Peyer's patch (tissue), 4 donors: ENCODE measurements around the gene TMUB1. TPM values are rescaled to one million over a fixed set of nuclear protein-coding genes. Genes with fewer than 3 reads are reported as not detected.

Experiments
- DNase-seq, 3 donors: peaks; one replicate each; pipeline ENCODE4 v3.0.0-alpha.2; 2017 to 2019
- H3K27ac ChIP-seq, 4 donors: fragments of 200-600 bp; sonication (generic); one replicate each; pipeline ENCODE4 v1.5.1; 2016 to 2019
- H3K27me3 ChIP-seq, 2 donors: fragments of 200-600 bp; sonication (generic); one replicate each; pipeline ENCODE4 v1.5.1; 2019
- H3K36me3 ChIP-seq, 3 donors: fragments of 200-600 bp; sonication (generic); one replicate each; pipeline ENCODE4 v1.5.1; 2016 to 2019
- H3K4me1 ChIP-seq, 4 donors: fragments of 200-600 bp; sonication (generic); one replicate each; pipeline ENCODE4 v1.5.1; 2016 to 2019
- H3K4me3 ChIP-seq, 4 donors: fragments of 200-600 bp; sonication (generic); 1 replicate in 3 of 4; 2 replicates in 1 of 4; pipeline ENCODE4 v1.5.1; 2016 to 2019; ENCODE audit warnings: mild to moderate bottlenecking in 1 of 4
- H3K9me3 ChIP-seq, 4 donors: fragments of 200-600 bp; sonication (generic); one replicate each; pipeline ENCODE4 v1.5.1; 2016 to 2019; ENCODE audit warnings: mild to moderate bottlenecking in 1 of 4
- POLR2A ChIP-seq, 2 donors: fragments of 450-650 bp; IDR thresholded peaks; one replicate each; pipeline ENCODE4 v1.5.1; 2017; ENCODE audit warnings: antibody characterized with exemption in 2 of 2, mild to moderate bottlenecking in 2 of 2, moderate library complexity in 2 of 2
- total RNA-seq, 4 donors: library from RNA; depleted of rRNA; stranded (reverse); fragments of >200 nt; gene quantifications; one replicate each; pipeline ENCODE4 v1.1.0, GENCODE V29; 2016
- TF ChIP-seq, protein P1 (sequence below), 6 experiments: fragments of 450-650 bp in 4 of 6; fragments of 200-600 bp in 2 of 6; sonication (generic) in 1 of 6; IDR thresholded peaks; one replicate each; pipeline ENCODE4 v1.5.1; 2017 to 2019; ENCODE audit warnings: antibody characterized with exemption in 6 of 6, mild to moderate bottlenecking in 3 of 6, moderate library complexity in 1 of 6

TMUB1 gene
- total RNA-seq, 4 donors from 2014 or later = 38.0 to 113 (median 100) TPM

DNA sequence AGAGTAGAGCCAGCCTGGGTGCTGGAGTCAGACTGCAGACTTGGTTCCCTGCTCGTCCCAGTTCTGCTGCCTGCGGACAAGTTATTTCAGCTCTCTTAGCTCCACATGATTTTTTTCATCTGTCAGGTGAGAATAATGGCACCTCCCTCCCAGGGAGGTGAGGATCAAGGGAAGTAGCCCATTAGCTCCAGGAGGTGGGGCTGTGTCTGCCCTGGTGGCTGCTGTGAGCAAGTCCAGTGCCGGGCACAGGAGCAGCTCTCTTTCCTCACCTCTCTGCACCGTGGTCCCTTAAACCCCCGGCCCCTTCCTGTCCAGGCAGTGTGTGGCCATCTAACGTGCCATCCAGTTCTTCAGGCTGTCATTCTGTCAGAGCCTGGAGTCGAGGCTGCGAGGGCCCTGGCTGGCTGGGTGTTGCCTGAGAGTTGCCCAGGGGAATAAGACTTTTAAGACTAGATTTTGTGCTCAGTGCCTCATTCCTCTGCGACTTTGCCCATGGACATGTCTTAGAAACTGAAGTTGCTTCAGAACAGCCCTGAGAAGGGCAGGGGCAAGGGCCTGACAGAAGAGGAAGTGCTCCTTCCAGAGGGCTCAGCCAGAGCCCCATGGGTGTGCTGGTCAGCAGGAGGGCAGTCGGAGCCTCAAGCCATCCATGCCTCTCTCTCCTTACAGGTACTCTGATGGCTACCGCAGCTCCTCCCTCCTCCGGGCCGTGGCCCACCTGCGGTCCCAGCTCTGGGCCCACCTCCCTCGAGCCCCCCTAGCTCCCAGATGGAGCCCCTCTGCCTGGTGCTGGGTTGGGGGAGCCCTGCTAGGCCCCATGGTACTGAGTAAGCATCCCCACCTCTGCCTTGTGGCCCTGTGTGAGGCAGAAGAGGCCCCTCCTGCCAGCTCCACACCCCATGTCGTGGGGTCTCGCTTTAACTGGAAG is 50.1 kb downstream of the TMUB1 start:
- H3K4me1 ChIP-seq = peaks cover 0 to 5% (median 3%) of the 10 kb centered on the region in 4 donors
- no peaks in the 10 kb centered on the region for H3K27me3 ChIP-seq
- no peak for DNase-seq
- TF ChIP-seq, protein P1, sequence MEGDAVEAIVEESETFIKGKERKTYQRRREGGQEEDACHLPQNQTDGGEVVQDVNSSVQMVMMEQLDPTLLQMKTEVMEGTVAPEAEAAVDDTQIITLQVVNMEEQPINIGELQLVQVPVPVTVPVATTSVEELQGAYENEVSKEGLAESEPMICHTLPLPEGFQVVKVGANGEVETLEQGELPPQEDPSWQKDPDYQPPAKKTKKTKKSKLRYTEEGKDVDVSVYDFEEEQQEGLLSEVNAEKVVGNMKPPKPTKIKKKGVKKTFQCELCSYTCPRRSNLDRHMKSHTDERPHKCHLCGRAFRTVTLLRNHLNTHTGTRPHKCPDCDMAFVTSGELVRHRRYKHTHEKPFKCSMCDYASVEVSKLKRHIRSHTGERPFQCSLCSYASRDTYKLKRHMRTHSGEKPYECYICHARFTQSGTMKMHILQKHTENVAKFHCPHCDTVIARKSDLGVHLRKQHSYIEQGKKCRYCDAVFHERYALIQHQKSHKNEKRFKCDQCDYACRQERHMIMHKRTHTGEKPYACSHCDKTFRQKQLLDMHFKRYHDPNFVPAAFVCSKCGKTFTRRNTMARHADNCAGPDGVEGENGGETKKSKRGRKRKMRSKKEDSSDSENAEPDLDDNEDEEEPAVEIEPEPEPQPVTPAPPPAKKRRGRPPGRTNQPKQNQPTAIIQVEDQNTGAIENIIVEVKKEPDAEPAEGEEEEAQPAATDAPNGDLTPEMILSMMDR (IDR thresholded peaks at IDR 0.05) = no peak
- no peak for TF ChIP-seq POLR2A (IDR thresholded peaks at IDR 0.05)
- no peaks in the 10 kb centered on the region for H3K9me3 ChIP-seq
- H3K36me3 ChIP-seq = peaks cover 0 to 35% (median 0%) of the 10 kb centered on the region in 3 donors
- H3K27ac ChIP-seq = no peak overlapping the region
- no peak overlapping the region for H3K4me3 ChIP-seq

Other genes starting within 250 kb of the TMUB1 start
- 1,000 to 10,000 TPM in 2 of 4 donors, 100 to 1,000 TPM in 1, 1 to 10 TPM in 1; 9.1 to 1,314 (median 833) TPM for gene AOC1, start 231.0 kb downstream of the TMUB1 start, total RNA-seq
- 1 to 10 TPM; 2.4 to 8.5 (median 3.4) TPM for gene KCNH2, start 105.2 kb downstream of the TMUB1 start, total RNA-seq
- 10 to 100 TPM in 1 of 4 donors, 1 to 10 TPM in 3; 1.2 to 18.2 (median 5.4) TPM for gene NOS3, start 92.5 kb downstream of the TMUB1 start, total RNA-seq
- under 1 TPM in 2 of 4 donors, not detected in 2; 0.27 to 0.28 TPM for gene ATG9B, start 59.0 kb downstream of the TMUB1 start, total RNA-seq
- gene ABCB8, start 55.0 kb downstream of the TMUB1 start, total RNA-seq = 10 to 100 TPM; 23.1 to 79.7 (median 42.7) TPM
- gene ASIC3, start 35.0 kb downstream of the TMUB1 start, total RNA-seq = 10 to 100 TPM in 1 of 4 donors, 1 to 10 TPM in 3; 2.5 to 10.7 (median 5.0) TPM
- 10 to 100 TPM in 3 of 4 donors, 1 to 10 TPM in 1; 6.9 to 15.4 (median 13.8) TPM for gene CDK5, start 25.6 kb downstream of the TMUB1 start, total RNA-seq
- 100 to 1,000 TPM; 101 to 143 (median 121) TPM for gene SLC4A2, start 23.9 kb downstream of the TMUB1 start, total RNA-seq
- gene FASTK, start 2.7 kb downstream of the TMUB1 start, total RNA-seq = 100 to 1,000 TPM in 3 of 4 donors, 10 to 100 TPM in 1; 99.0 to 239 (median 158) TPM
- gene AGAP3, start 3.0 kb upstream of the TMUB1 start, total RNA-seq = 100 to 1,000 TPM in 2 of 4 donors, 10 to 100 TPM in 2; 91.6 to 123 (median 101) TPM
- not detected for gene GBX1, start 84.2 kb upstream of the TMUB1 start, total RNA-seq
- not detected for gene ASB10, start 103.8 kb upstream of the TMUB1 start, total RNA-seq
- not detected for gene H2BK1, start 127.0 kb upstream of the TMUB1 start, total RNA-seq
- 10 to 100 TPM; 20.7 to 29.7 (median 26.4) TPM for gene ABCF2, start 143.7 kb upstream of the TMUB1 start, total RNA-seq
- gene CHPF2, start 149.0 kb upstream of the TMUB1 start, total RNA-seq = 10 to 100 TPM; 31.4 to 50.2 (median 43.2) TPM
- 10 to 100 TPM in 3 of 4 donors, 1 to 10 TPM in 1; 1.2 to 61.1 (median 18.3) TPM for gene SMARCD3, start 165.2 kb upstream of the TMUB1 start, total RNA-seq